GM21528 (cell line): ENCODE measurements around the gene DYSF.

ENCODE experiments used
- ATAC-seq: cut with Tn5 transposase; IDR thresholded peaks from one replicate; pipeline ENCODE4 v1.9.1; 2021; ENCODE audit warnings: mild to moderate bottlenecking, moderate library complexity; ENCODE audit not compliant: unreplicated experiment, low FRiP score

The DYSF gene

GRCh38 chr2:71455741-71456569 lies 2.6 kb downstream of the DYSF start:
- ATAC-seq, result no peak

GRCh38 chr2:71456617-71457016 lies 3.3 kb downstream of the DYSF start:
- ATAC-seq, result no peak

- no peak for ATAC-seq
Measured at GRCh38 chr2:71457123-71457915, 4.0 kb downstream of the DYSF start.

GRCh38 chr2:71457923-71458322 lies 4.6 kb downstream of the DYSF start:
- ATAC-seq, result no peak

GRCh38 chr2:71458413-71459083 lies 5.2 kb downstream of the DYSF start:
- ATAC-seq, result no peak

GRCh38 chr2:71459084-71459431 lies 5.7 kb downstream of the DYSF start:
- ATAC-seq, result no peak

GRCh38 chr2:71460056-71460455 lies 6.7 kb downstream of the DYSF start:
- ATAC-seq, result no peak

GRCh38 chr2:71460595-71461303 lies 7.4 kb downstream of the DYSF start:
- no peak for ATAC-seq

GRCh38 chr2:71461304-71461671 lies 7.9 kb downstream of the DYSF start:
- ATAC-seq, result no peak

GRCh38 chr2:71462056-71462605 lies 8.8 kb downstream of the DYSF start:
- ATAC-seq, result no peak

GRCh38 chr2:71462641-71463341 lies 9.4 kb downstream of the DYSF start:
- no peak for ATAC-seq

- no peak for ATAC-seq
Measured at GRCh38 chr2:71463342-71463654, 9.9 kb downstream of the DYSF start.

GRCh38 chr2:71464389-71464788 lies 11.0 kb downstream of the DYSF start:
- no peak for ATAC-seq

GRCh38 chr2:71465356-71465755 lies 12.0 kb downstream of the DYSF start:
- no peak for ATAC-seq

- ATAC-seq, result no peak
Measured at GRCh38 chr2:71465961-71466300, 12.6 kb downstream of the DYSF start.

GRCh38 chr2:71466301-71467179 lies 13.2 kb downstream of the DYSF start:
- ATAC-seq, result no peak

GRCh38 chr2:71467180-71467815 lies 13.9 kb downstream of the DYSF start:
- no peak for ATAC-seq

GRCh38 chr2:71468279-71469015 lies 15.1 kb downstream of the DYSF start:
- no peak for ATAC-seq
